HG03442 (cell line): Measurements from ENCODE around the gene GCSH.
A peak's percentile ranks its signal among the peaks of the same experiment; 100 is the strongest.

ENCODE experiments used
- ATAC-seq: cut with Tn5 transposase; IDR thresholded peaks from one replicate; pipeline ENCODE4 v1.9.1; 2021; ENCODE audit warnings: mild to moderate bottlenecking, moderate library complexity; ENCODE audit not compliant: unreplicated experiment

The GCSH gene

GRCh38 chr16:81060576-81061306 lies 35.5 kb downstream of the GCSH start:
- no peak for ATAC-seq

- no peak for ATAC-seq
Observed at GRCh38 chr16:81053761-81054160, 42.4 kb downstream of the GCSH start.

GRCh38 chr16:81042821-81043220 lies 53.4 kb downstream of the GCSH start:
- no peak for ATAC-seq

GRCh38 chr16:81041696-81042095 lies 54.5 kb downstream of the GCSH start:
- no peak for ATAC-seq

GRCh38 chr16:81040842-81041241 lies 55.4 kb downstream of the GCSH start:
- no peak for ATAC-seq

GRCh38 chr16:81040131-81040530 lies 56.1 kb downstream of the GCSH start:
- no peak for ATAC-seq

GRCh38 chr16:81036751-81037350 lies 59.3 kb downstream of the GCSH start:
- ATAC-seq, result no peak

- peak; percentile 57 for ATAC-seq
Observed at GRCh38 chr16:81035975-81036750, 60.0 kb downstream of the GCSH start.

GRCh38 chr16:81035398-81035974 lies 60.7 kb downstream of the GCSH start, which contains the start of gene ATMIN:
ATMIN (plus strand) TSS chr16:81035842; CDS start chr16:81035871, 29 bp downstream.
- ATAC-seq, result peak; percentile 90
